ENCODE data around the gene SART1. TPM values are rescaled to one million over a fixed set of nuclear protein-coding genes. Genes with fewer than 3 reads are reported as not detected.
A peak's percentile ranks its signal among the peaks of the same experiment; 100 is the strongest.

The SART1 gene
- total and polyA plus RNA-seq, 4 donors: 13.6 to 24.3 (median 15.1) TPM

GRCh38 chr11:65919141-65919572, 42.4 kb upstream of the SART1 start, which contains the start of gene DRAP1 (continued):
- TF ChIP-seq REST (IDR thresholded peaks at IDR 0.05) (peak; percentile 36), HNF4G (IDR thresholded peaks at IDR 0.05) (no peak), TAF1 (conservative IDR thresholded peaks at IDR 0.05) (no peak), FOXA2 (IDR thresholded peaks at IDR 0.05) (no peak), GABPA (IDR thresholded peaks at IDR 0.05 in 1 of 2, conservative IDR thresholded peaks at IDR 0.05 in 1 of 2) (peak in 1 of 2 donors; percentile 77)

- no peak for DNase-seq (ENCODE audit: low spot score)
- H3K4me1 ChIP-seq (ENCODE audit: control insufficient read depth in 4 of 4, insufficient read depth in 4 of 4, low read length in 3 of 4): peaks cover 7 to 31% (median 21%) of the 10 kb centered on the region in 4 donors
- no peak for TF ChIP-seq YY1 (IDR thresholded peaks at IDR 0.05)
- TF ChIP-seq NR2F2 (IDR thresholded peaks at IDR 0.05): no peak
- no peak for TF ChIP-seq ATF3 (IDR thresholded peaks at IDR 0.05)
- no peak for TF ChIP-seq CTCF (IDR thresholded peaks at IDR 0.05; ENCODE audit: low read depth, low read length, missing input control)
- no peak for TF ChIP-seq FOXA1 (IDR thresholded peaks at IDR 0.05)
- TF ChIP-seq SP1 (IDR thresholded peaks at IDR 0.05): no peak
- TF ChIP-seq FOXA2 (IDR thresholded peaks at IDR 0.05): no peak
- no peak for TF ChIP-seq EGR1 (IDR thresholded peaks at IDR 0.05; ENCODE audit: low read depth in 2 of 2)
- TF ChIP-seq JUND (IDR thresholded peaks at IDR 0.05): no peak
- no peak for TF ChIP-seq HNF4A (conservative IDR thresholded peaks at IDR 0.05)
- no peak for TF ChIP-seq MAX (IDR thresholded peaks at IDR 0.05)
- no peak for TF ChIP-seq GABPA (IDR thresholded peaks at IDR 0.05 in 1 of 2, conservative IDR thresholded peaks at IDR 0.05 in 1 of 2)
- TF ChIP-seq RAD21 (IDR thresholded peaks at IDR 0.05): no peak
- TF ChIP-seq ZBTB33 (IDR thresholded peaks at IDR 0.05): no peak
- TF ChIP-seq TAF1 (conservative IDR thresholded peaks at IDR 0.05): no peak
Measured at GRCh38 chr11:65919573-65920371, 41.8 kb upstream of the SART1 start.

More at GRCh38 chr11:65919573-65920371, 41.8 kb upstream of the SART1 start:
- Histone ChIP-seq H3K9me3 (ENCODE audit: control insufficient read depth in 4 of 4, low read length in 3 of 4) (no peaks in the 10 kb centered on the region), H3K9ac (ENCODE audit: low read depth in 1 of 2, low read length in 2 of 2) (peak overlapping the region in 1 of 2 donors; percentile 27), H3K4me3 (ENCODE audit: low read depth in 1 of 3, low read length in 3 of 3) (peak overlapping the region; percentile 56 to 86 (median 76)), H3K27me3 (ENCODE audit: control insufficient read depth in 4 of 4, insufficient read depth in 4 of 4, low read length in 3 of 4) (no peaks in the 10 kb centered on the region), H3K36me3 (ENCODE audit: control insufficient read depth in 4 of 4, insufficient read depth in 3 of 4, low read depth in 1 of 4, low read length in 3 of 4) (peaks cover 0 to 9% (median 4%) of the 10 kb centered on the region in 4 donors), H3K27ac (ENCODE audit: low read depth in 1 of 2, low read length in 2 of 2) (peak overlapping the region; percentile 32 to 67)
- 2% methylated on average over 60 of the region's 60 CpGs for WGBS
